PC-9 (cell line): Measurements from ENCODE around the gene NUP43.

Experiments
- EZH2 ChIP-seq: fragments of 200-600 bp; sonication (generic); IDR thresholded peaks from 2 replicates; pipeline ENCODE4 v1.8.0; 2017; ENCODE audit warnings: antibody characterized with exemption, low read depth
- TF ChIP-seq, protein P1 (sequence below): fragments of 200-600 bp; sonication (generic); conservative IDR thresholded peaks from 2 replicates; pipeline ENCODE4 v1.6.1; 2017; ENCODE audit warnings: mixed run types, antibody characterized with exemption, mild to moderate bottlenecking, moderate library complexity

DNA sequence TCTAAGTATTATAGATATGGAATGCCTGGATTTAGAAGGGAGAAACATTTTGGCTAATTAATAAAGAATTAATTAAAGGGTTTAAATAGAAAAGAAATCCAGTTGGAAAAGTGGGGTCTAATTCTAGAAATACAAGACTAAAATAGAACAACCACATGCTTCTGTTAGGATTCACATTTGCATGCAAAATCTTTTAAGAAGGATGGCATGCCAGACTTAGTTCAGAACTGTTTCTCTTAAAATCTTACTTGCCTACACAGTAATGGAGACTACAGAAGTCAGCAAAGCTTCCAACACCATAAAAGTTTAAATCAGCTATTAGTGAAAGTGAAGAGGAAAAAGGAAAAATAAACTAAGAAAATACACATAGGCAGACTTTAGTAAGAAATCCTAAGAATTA is 65.1 kb downstream of the NUP43 start:
- TF ChIP-seq, protein P1, sequence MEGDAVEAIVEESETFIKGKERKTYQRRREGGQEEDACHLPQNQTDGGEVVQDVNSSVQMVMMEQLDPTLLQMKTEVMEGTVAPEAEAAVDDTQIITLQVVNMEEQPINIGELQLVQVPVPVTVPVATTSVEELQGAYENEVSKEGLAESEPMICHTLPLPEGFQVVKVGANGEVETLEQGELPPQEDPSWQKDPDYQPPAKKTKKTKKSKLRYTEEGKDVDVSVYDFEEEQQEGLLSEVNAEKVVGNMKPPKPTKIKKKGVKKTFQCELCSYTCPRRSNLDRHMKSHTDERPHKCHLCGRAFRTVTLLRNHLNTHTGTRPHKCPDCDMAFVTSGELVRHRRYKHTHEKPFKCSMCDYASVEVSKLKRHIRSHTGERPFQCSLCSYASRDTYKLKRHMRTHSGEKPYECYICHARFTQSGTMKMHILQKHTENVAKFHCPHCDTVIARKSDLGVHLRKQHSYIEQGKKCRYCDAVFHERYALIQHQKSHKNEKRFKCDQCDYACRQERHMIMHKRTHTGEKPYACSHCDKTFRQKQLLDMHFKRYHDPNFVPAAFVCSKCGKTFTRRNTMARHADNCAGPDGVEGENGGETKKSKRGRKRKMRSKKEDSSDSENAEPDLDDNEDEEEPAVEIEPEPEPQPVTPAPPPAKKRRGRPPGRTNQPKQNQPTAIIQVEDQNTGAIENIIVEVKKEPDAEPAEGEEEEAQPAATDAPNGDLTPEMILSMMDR: no peak
- no peak for TF ChIP-seq EZH2
